Endothelial cell of umbilical vein (primary cell): ENCODE measurements around the gene CYP11A1. TPM values are rescaled to one million over a fixed set of nuclear protein-coding genes. Genes with fewer than 3 reads are reported as not detected.

Experiments used
- BruUV-seq: library from RNA; stranded (reverse); fragments of 400-500 nt; replicated peaks from 2 replicates; lab custom pipeline; 2021; lab: Mats Ljungman, UMichigan
- CTCF ChIA-PET: fragments of 300-600, 350-600 bp; sonication (Branson Sonifier 250); formaldehyde crosslinking; loops from one replicate; lab custom pipeline; 2021; ENCODE audit warnings: antibody characterized with exemption, inconsistent platforms; lab: Charles Lee
- POLR2A ChIA-PET: fragments of 300-600, 350-600 bp; sonication (Branson Sonifier 250); formaldehyde crosslinking; loops from one replicate; lab custom pipeline; 2021; ENCODE audit warnings: antibody characterized with exemption, inconsistent platforms; lab: Charles Lee
- DNase-seq: peaks from one replicate; pipeline ENCODE4 v3.0.0-alpha.2; 2011; ENCODE audit warnings: low read depth, low spot score
- FAIRE-seq: peaks from 2 replicates; lab custom pipeline; 2011; peaks lifted over from hg19 to GRCh38; lab: Jason Lieb, UNC
- H2AFZ ChIP-seq: 2 replicates; pipeline ENCODE4 v1.6.0; 2012; ENCODE audit warnings: low read depth, low read length, control low read depth, inconsistent platforms
- H3K27ac ChIP-seq: 2 replicates; pipeline ENCODE4 v1.5.1; 2011; ENCODE audit warnings: low read depth, mild to moderate bottlenecking, control low read depth, low read length, moderate library complexity; ENCODE audit not compliant: insufficient read depth
- H3K27me3 ChIP-seq, 2 experiments: 2 replicates each; pipeline versions ENCODE4 v1.6.0 to v1.6.1; 2011; ENCODE audit warnings: low read length in 2 of 2, mixed read lengths in 1 of 2; ENCODE audit not compliant: control insufficient read depth in 2 of 2, insufficient read depth in 2 of 2
- H3K36me3 ChIP-seq, 2 experiments: 2 replicates in 1 of 2; 3 replicates in 1 of 2; pipeline ENCODE4 v1.5.1; 2011; ENCODE audit warnings: low read length in 2 of 2, mild to moderate bottlenecking in 1 of 2, moderate library complexity in 1 of 2; ENCODE audit not compliant: control insufficient read depth in 2 of 2, insufficient read depth in 2 of 2; ENCODE audit errors: extremely low read depth in 1 of 2
- H3K4me1 ChIP-seq: 3 replicates; pipeline ENCODE4 v1.5.1; 2011; ENCODE audit warnings: mild to moderate bottlenecking, low read length; ENCODE audit not compliant: control insufficient read depth, insufficient read depth; ENCODE audit errors: extremely low read depth
- H3K4me2 ChIP-seq: 2 replicates; pipeline ENCODE4 v1.6.1; 2011; ENCODE audit warnings: low read length, control low read depth, mixed read lengths; ENCODE audit not compliant: insufficient read depth
- H3K4me3 ChIP-seq, 3 experiments: fragments of 200-600 bp in 1 of 3; sonication (generic), shearing (Covaris generic) in 1 of 3; replicated peaks in 1 of 3; 2 replicates each; pipeline ENCODE4 v1.5.1; 2011 to 2016; ENCODE audit warnings: control low read depth in 3 of 3, low read length in 3 of 3, mild to moderate bottlenecking in 2 of 3, inconsistent platforms in 1 of 3, low read depth in 1 of 3, moderate library complexity in 1 of 3; ENCODE audit not compliant: insufficient read depth in 1 of 3
- H3K79me2 ChIP-seq: 2 replicates; pipeline ENCODE4 v1.6.0; 2012; ENCODE audit warnings: low read length, inconsistent platforms; ENCODE audit not compliant: control insufficient read depth, insufficient read depth
- H3K9ac ChIP-seq: replicated peaks from 2 replicates; pipeline ENCODE3; 2011; ENCODE audit warnings: low read length, control low read depth; ENCODE audit not compliant: insufficient read depth; ENCODE audit errors: extremely low read depth
- H3K9me1 ChIP-seq: replicated peaks from 3 replicates; pipeline ENCODE4 v1.6.0; 2011; ENCODE audit warnings: mild to moderate bottlenecking, low read length; ENCODE audit not compliant: control insufficient read depth, insufficient read depth; ENCODE audit errors: extremely low read depth
- H3K9me3 ChIP-seq: replicated peaks from 2 replicates; pipeline ENCODE4 v1.5.1; 2012; ENCODE audit warnings: low read length, inconsistent platforms; ENCODE audit not compliant: control insufficient read depth, insufficient read depth
- H4K20me1 ChIP-seq: replicated peaks from 2 replicates; pipeline ENCODE3; 2011; ENCODE audit warnings: mild to moderate bottlenecking, low read length; ENCODE audit not compliant: control insufficient read depth, insufficient read depth; ENCODE audit errors: extremely low read depth
- EZH2 ChIP-seq: IDR thresholded peaks from 2 replicates; pipeline ENCODE4 v1.6.1; 2012; ENCODE audit warnings: borderline replicate concordance, low read depth, mild to moderate bottlenecking, moderate library complexity, low read length, inconsistent platforms; ENCODE audit not compliant: severe bottlenecking
- FOS ChIP-seq: IDR thresholded peaks from 2 replicates; pipeline ENCODE4 v1.6.1; 2011; ENCODE audit warnings: mild to moderate bottlenecking, low read length, moderate library complexity, borderline replicate concordance; ENCODE audit not compliant: insufficient read depth
- GATA2 ChIP-seq: IDR thresholded peaks from 2 replicates; pipeline ENCODE4 v1.7.0; 2011; ENCODE audit warnings: low read depth, mild to moderate bottlenecking, moderate library complexity, mixed read lengths, low read length; ENCODE audit not compliant: insufficient read length, insufficient read depth
- JUN ChIP-seq: IDR thresholded peaks from 2 replicates; pipeline ENCODE4 v1.6.1; 2011; ENCODE audit warnings: borderline replicate concordance, low read depth; ENCODE audit not compliant: insufficient read length, insufficient read depth
- MAX ChIP-seq: IDR thresholded peaks from 2 replicates; pipeline ENCODE4 v1.6.1; 2011; ENCODE audit not compliant: insufficient read depth, insufficient read length
- MYC ChIP-seq: IDR thresholded peaks from one replicate; pipeline ENCODE4 v1.6.1; 2011; ENCODE audit warnings: mild to moderate bottlenecking, low read depth, low read length
- POLR2A ChIP-seq: IDR thresholded peaks from 2 replicates; pipeline ENCODE4 v1.6.1; 2012; ENCODE audit warnings: low read depth, mild to moderate bottlenecking, control low read depth, low read length
- POLR2AphosphoS5 ChIP-seq: IDR thresholded peaks from 2 replicates; pipeline ENCODE4 v1.6.1; 2012; ENCODE audit warnings: low read depth, mild to moderate bottlenecking, control low read depth, low read length, moderate library complexity; ENCODE audit not compliant: insufficient read depth
- dilution Hi-C: fragments of 300-500 bp; cut with MboI; formaldehyde crosslinking; loops from one replicate; pipeline ENCODE4 v1.15.0; 2019; ENCODE audit warnings: low sequenced_read_pairs; ENCODE audit not compliant: extremely low pct_ligation_motif_present
- intact Hi-C: fragments of 100-400 bp; cut with micrococcal nuclease; formaldehyde crosslinking; loops from one replicate; pipeline ENCODE4 v1.10.0; 2022
- polyA plus RNA-seq, 4 experiments: library from polyadenylated mRNA; depleted of rRNA in 3 of 4; stranded (reverse) in 3 of 4; unstranded in 1 of 4; fragments of >200 nt; gene quantifications; 2 replicates each; pipeline versions ENCODE4 v1.2.1 to v1.2.3, GENCODE V29; 2011 to 2012; ENCODE audit warnings: missing spikeins in 1 of 4
- total RNA-seq: library from RNA; stranded (reverse); gene quantifications from 2 replicates; pipeline ENCODE4 v1.2.3, GENCODE V29; 2021
- TF ChIP-seq, protein P1 (sequence below), 2 donors: IDR thresholded peaks; 1 replicate in 1 of 2; 2 replicates in 1 of 2; pipeline ENCODE4 v1.5.1; 2011; ENCODE audit warnings: low read length in 2 of 2, mild to moderate bottlenecking in 2 of 2, moderate library complexity in 2 of 2, control low read depth in 1 of 2, inconsistent platforms in 1 of 2, low read depth in 1 of 2; ENCODE audit not compliant: insufficient read depth in 1 of 2; ENCODE audit errors: extremely low read depth in 1 of 2

Gene CYP11A1
- total and polyA plus RNA-seq, 2 donors (not counting 3 experiments of a cell fraction or from before 2014, with no cell fraction given) = 0.08 TPM; not detected in 1

- H3K4me1 ChIP-seq = no peaks in the 10 kb centered on the region
- no peak overlapping the region for H3K4me2 ChIP-seq
- no peaks in the 10 kb centered on the region for H3K79me2 ChIP-seq
- no peak overlapping the region for H2AFZ ChIP-seq
- no peaks in the 10 kb centered on the region for H3K9me3 ChIP-seq
- H3K9ac ChIP-seq = no peak overlapping the region
- dilution Hi-C loops = no loop called here
- FAIRE-seq = no peak
- no peak overlapping the region for H3K4me3 ChIP-seq
- intact Hi-C loops = no loop called here
- H3K36me3 ChIP-seq = no peaks in the 10 kb centered on the region
- H3K27me3 ChIP-seq = no peaks in the 10 kb centered on the region
- BruUV-seq = no TSS peak
- TF ChIP-seq MAX (no peak), FOS (no peak), POLR2AphosphoS5 (no peak), MYC (no peak), EZH2 (no peak), POLR2A (no peak)
- ChIA-PET POLR2A (no interaction called here), CTCF (interaction anchor here (1.1 kb wide), 1 partner anchor 10 kb away, joined by 3 read pairs; no protein-coding TSS in a partner anchor)
- DNase-seq = no peak
- no peak overlapping the region for H3K27ac ChIP-seq
- no peaks in the 10 kb centered on the region for H3K9me1 ChIP-seq
- no peaks in the 10 kb centered on the region for H4K20me1 ChIP-seq
Measured at GRCh38 chr15:74394090-74394846, 26.8 kb upstream of the CYP11A1 start.

GRCh38 chr15:74393423-74393822 lies 26.0 kb upstream of the CYP11A1 start:
- Histone ChIP-seq H3K9me1 (no peaks in the 10 kb centered on the region), H3K27ac (no peak overlapping the region)
- POLR2A ChIA-PET = no interaction called here

More at GRCh38 chr15:74393423-74393822, 26.0 kb upstream of the CYP11A1 start:
- H3K4me1 ChIP-seq = no peaks in the 10 kb centered on the region
- intact Hi-C loops (no loop called here), dilution Hi-C loops (no loop called here)
- H3K4me2 ChIP-seq = no peak overlapping the region
- BruUV-seq = no TSS peak
- CTCF ChIA-PET = interaction anchor here (1.1 to 1.4 kb wide), 2 partner anchors 9 to 46 kb away, joined by 3 read pairs; no protein-coding TSS in a partner anchor
- DNase-seq (no peak), FAIRE-seq (no peak)
- no peak overlapping the region for H3K4me3 ChIP-seq
- H3K9me3 ChIP-seq = no peaks in the 10 kb centered on the region
- H3K79me2 ChIP-seq = no peaks in the 10 kb centered on the region
- H4K20me1 ChIP-seq = no peaks in the 10 kb centered on the region
- TF ChIP-seq FOS = no peak
- TF ChIP-seq, protein P1, sequence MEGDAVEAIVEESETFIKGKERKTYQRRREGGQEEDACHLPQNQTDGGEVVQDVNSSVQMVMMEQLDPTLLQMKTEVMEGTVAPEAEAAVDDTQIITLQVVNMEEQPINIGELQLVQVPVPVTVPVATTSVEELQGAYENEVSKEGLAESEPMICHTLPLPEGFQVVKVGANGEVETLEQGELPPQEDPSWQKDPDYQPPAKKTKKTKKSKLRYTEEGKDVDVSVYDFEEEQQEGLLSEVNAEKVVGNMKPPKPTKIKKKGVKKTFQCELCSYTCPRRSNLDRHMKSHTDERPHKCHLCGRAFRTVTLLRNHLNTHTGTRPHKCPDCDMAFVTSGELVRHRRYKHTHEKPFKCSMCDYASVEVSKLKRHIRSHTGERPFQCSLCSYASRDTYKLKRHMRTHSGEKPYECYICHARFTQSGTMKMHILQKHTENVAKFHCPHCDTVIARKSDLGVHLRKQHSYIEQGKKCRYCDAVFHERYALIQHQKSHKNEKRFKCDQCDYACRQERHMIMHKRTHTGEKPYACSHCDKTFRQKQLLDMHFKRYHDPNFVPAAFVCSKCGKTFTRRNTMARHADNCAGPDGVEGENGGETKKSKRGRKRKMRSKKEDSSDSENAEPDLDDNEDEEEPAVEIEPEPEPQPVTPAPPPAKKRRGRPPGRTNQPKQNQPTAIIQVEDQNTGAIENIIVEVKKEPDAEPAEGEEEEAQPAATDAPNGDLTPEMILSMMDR (IDR thresholded peaks at IDR 0.05; ENCODE audit: extremely low read depth in 1 of 2, insufficient read depth in 1 of 2, low read depth in 1 of 2, low read length in 2 of 2) = no peak
- no peak for TF ChIP-seq EZH2
- no peak for TF ChIP-seq JUN
- no peak for TF ChIP-seq GATA2
- no peak for TF ChIP-seq POLR2AphosphoS5
- TF ChIP-seq POLR2A = no peak
- TF ChIP-seq MAX = no peak
- no peak for TF ChIP-seq MYC
- no peaks in the 10 kb centered on the region for H3K27me3 ChIP-seq
- H2AFZ ChIP-seq = no peak overlapping the region
- no peak overlapping the region for H3K9ac ChIP-seq
- H3K36me3 ChIP-seq = no peaks in the 10 kb centered on the region
